Measurements from ENCODE around the gene RIN1. TPM values are rescaled to one million over a fixed set of nuclear protein-coding genes. Genes with fewer than 3 reads are reported as not detected.
"Not testable (repeated sequence)": the region's sequence is repeated elsewhere in the genome, so short reads cannot be mapped to it uniquely, and the experiment has no call there.

RIN1 gene
- total RNA-seq, 1 experiment from 2014 or later = 58.0 TPM

DNA sequence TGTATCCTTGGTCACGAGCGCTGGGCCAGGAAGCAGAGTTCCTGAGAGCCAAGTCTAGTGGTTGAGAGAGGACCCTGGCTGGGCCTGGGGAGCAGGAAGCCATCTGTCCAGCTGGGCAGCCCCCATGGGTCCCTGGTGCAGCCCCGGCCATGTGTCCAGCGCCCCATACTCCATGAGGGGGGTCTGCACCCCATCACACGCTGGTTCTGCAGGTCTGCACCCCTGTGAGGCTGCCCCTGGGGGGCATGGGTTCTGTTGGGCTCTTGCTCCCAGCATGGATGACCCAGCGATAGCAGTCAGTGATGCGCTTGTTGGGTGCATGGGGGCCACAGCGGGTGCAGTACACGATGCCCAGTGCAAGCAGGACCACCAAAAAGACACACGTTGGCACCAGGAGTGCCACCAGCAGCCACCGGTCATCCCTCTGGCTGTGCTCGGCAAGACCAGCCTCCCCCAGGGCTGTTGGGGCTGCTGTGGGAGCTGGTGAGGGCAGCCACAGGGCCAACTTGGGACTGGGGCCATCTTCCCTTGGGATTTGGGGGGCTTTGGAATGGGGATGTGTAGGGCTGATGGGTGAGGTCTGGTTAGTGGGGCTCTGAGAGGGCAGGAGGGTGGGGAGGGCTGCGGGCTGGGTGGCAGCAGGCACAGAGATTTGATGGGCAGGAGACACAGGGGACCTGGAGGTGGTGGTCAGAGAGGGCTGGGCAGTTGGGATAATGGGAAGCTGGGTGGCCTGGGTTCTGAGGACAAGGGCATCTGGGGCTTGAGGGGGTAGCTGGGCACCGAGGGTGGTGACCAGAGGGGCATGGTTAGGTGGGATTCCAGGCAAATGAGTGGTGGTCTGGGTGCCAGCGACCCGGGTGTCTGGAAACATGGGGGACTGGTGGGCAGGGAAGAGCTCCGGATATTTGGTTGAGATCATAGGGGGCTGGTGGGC, 21.4 kb downstream of the RIN1 start:
- Histone ChIP-seq H3K36me3 (peaks cover 54% of the 10 kb centered on the region), H3K4me3 (peak overlapping the region; percentile 73), H3K4me1 (replicated peaks) (peaks cover 73% of the 10 kb centered on the region), H3K9me3 (replicated peaks) (peaks cover 6% of the 10 kb centered on the region; the same call in 1 of the 2 replicates), H3K27me3 (replicated peaks) (no peaks in the 10 kb centered on the region), H3K27ac (peak overlapping the region; percentile 94)
- DNase-seq (ENCODE audit: low read depth in 1 of 2, low spot score in 2 of 2) = peak; percentile 50 to 62

- Histone ChIP-seq H3K4me3 (peak overlapping the region; percentile 73), H3K36me3 (peaks cover 54% of the 10 kb centered on the region), H3K27me3 (replicated peaks) (no peaks in the 10 kb centered on the region), H3K4me1 (replicated peaks) (peaks cover 70% of the 10 kb centered on the region), H3K27ac (peak overlapping the region; percentile 75), H3K9me3 (replicated peaks) (peaks cover 6% of the 10 kb centered on the region; the same call in 1 of the 2 replicates)
- DNase-seq (ENCODE audit: low read depth in 1 of 2, low spot score in 2 of 2) = no peak
These were observed 22.1 kb downstream of the RIN1 start for GRCh38 chr11:66314186-66314501.

GRCh38 chr11:66313321-66314185, 22.7 kb downstream of the RIN1 start:
- peak in 1 of 2 experiments; percentile 94 for DNase-seq (ENCODE audit: low read depth in 1 of 2, low spot score in 2 of 2)
- Histone ChIP-seq H3K27me3 (replicated peaks) (no peaks in the 10 kb centered on the region), H3K4me3 (peak overlapping the region; percentile 73), H3K9me3 (replicated peaks) (peaks cover 6% of the 10 kb centered on the region; the same call in 1 of the 2 replicates), H3K36me3 (peaks cover 54% of the 10 kb centered on the region), H3K27ac (peak overlapping the region; percentile 75), H3K4me1 (replicated peaks) (peaks cover 64% of the 10 kb centered on the region)

DNA sequence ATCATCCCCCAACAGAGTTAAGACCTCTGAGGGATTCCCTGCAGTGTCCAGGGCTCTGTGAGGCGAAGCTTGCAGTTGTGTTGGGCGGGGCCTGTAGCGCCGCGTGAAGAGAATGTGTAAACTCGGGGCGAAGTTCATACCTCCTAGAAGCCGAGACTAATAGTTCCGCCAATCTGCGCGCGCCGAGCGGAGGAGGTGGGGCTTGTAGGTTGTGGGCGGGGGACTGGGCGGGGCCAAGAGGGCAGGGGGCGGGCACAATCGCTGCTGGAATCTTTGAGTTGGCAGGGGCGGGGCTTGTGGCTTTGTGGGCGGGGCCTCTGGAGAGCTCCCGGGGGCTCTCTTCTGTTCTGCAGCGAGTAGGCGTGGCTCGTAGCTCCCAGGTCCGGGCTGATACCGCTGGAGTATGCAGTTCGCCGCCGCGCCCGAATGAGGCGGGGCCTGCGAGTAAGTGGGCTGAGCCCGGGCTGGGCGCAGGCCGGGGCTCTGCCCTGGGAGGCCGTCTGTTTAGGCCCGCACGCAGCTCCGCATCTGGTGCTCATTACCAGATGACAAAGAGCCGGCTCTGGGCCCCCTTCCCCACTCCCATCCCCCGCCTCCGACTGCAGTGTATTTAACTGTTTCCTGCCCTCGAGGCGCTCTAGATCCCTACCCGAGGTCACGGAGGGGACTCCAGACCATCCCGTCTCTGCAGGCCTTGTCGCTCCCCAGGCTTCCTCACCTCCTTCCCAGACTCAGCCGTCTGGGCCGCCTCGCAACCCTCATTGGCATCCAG, 23.5 kb downstream of the RIN1 start:
- H3K9me3 ChIP-seq (replicated peaks) = peaks cover 6% of the 10 kb centered on the region; the same call in 1 of the 2 replicates
- H3K36me3 ChIP-seq = peaks cover 54% of the 10 kb centered on the region
- H3K4me3 ChIP-seq = peak overlapping the region; percentile 73
- DNase-seq (ENCODE audit: low read depth in 1 of 2, low spot score in 2 of 2) = peak; percentile 100
- H3K4me1 ChIP-seq (replicated peaks) = peaks cover 56% of the 10 kb centered on the region
- H3K27me3 ChIP-seq (replicated peaks) = no peaks in the 10 kb centered on the region
- peak overlapping the region; percentile 75 for H3K27ac ChIP-seq

- Histone ChIP-seq H3K27ac (peak overlapping the region; percentile 8), H3K4me1 (replicated peaks) (peaks cover 49% of the 10 kb centered on the region), H3K36me3 (peaks cover 54% of the 10 kb centered on the region), H3K27me3 (replicated peaks) (no peaks in the 10 kb centered on the region), H3K4me3 (peak overlapping the region; percentile 24), H3K9me3 (replicated peaks) (peaks cover 6% of the 10 kb centered on the region; the same call in 1 of the 2 replicates)
- DNase-seq (ENCODE audit: low read depth in 1 of 2, low spot score in 2 of 2) = peak in 1 of 2 experiments; percentile 98
These were observed 24.2 kb downstream of the RIN1 start for GRCh38 chr11:66311965-66312548.

- Histone ChIP-seq H3K4me3 (peak overlapping the region; percentile 24), H3K4me1 (replicated peaks) (peaks cover 45% of the 10 kb centered on the region), H3K27me3 (replicated peaks) (no peaks in the 10 kb centered on the region), H3K9me3 (replicated peaks) (peaks cover 4% of the 10 kb centered on the region; the same call in 1 of the 2 replicates), H3K27ac (no peak overlapping the region; the same call in 1 of the 2 replicates), H3K36me3 (peaks cover 51% of the 10 kb centered on the region)
- DNase-seq (ENCODE audit: low read depth in 1 of 2, low spot score in 2 of 2) = no peak
These were observed 24.7 kb downstream of the RIN1 start for GRCh38 chr11:66311470-66311964.

DNA sequence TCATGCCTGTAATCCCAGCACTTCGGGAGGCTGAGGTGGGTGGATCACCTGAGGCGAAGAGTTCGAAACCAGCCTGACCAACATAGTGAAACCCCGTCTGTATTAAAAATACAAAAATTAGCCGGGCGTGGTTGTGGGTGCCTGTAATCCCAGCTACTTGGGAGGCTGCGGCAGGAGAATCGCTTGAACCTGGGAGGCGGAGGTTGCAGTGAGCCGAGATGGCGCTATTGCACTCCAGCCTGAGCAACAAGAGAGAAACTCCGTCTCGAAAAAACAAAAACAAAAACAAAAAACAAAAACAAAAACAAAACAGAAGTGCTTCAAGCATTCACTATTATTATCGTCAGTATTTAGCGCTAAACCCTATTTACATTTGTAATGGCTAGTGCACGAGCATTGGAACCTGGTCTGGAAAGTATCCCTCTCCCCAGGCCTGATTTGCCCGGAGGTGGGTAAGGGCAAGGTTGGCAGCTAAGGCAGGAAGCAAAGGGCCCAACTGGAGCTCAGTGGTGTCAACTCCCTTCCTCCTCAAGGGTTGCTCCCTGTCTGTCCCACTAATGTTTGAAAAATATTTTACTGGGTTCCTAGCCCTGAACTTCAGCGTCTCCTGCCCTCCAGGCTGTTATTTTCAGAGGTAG, 25.3 kb downstream of the RIN1 start:
- H3K9me3 ChIP-seq (replicated peaks); H3K4me3 ChIP-seq; DNase-seq (ENCODE audit: low read depth in 1 of 2, low spot score in 2 of 2); H3K27me3 ChIP-seq (replicated peaks); H3K27ac ChIP-seq: not testable (repeated sequence)
- H3K36me3 ChIP-seq = peaks cover 45% of the 10 kb centered on the region
- peaks cover 39% of the 10 kb centered on the region for H3K4me1 ChIP-seq (replicated peaks)

DNA sequence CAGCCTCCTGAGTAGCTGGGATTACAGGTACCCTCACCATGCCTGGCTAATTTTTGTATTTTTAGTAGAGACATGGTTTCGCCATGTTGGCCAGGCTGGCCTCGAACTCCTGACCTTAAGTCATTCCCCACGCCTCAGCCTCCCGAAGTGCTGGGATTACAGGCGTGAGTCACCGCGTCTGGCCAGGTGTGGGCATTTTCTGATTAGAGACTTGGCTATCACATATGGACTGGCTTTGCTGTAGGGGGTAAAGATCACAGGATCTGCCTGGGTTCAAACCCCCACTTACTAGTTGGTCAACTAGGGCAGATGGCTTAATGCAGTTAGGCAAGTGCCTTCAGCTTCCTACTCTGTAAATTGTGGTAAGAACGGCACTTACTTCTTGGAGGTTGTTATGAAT, 25.9 kb downstream of the RIN1 start:
- Histone ChIP-seq H3K9me3 (replicated peaks) (no peaks in the 10 kb centered on the region), H3K4me3 (no peak overlapping the region), H3K4me1 (replicated peaks) (peaks cover 33% of the 10 kb centered on the region), H3K27me3 (replicated peaks) (no peaks in the 10 kb centered on the region), H3K27ac (no peak overlapping the region), H3K36me3 (peaks cover 39% of the 10 kb centered on the region)
- DNase-seq (ENCODE audit: low read depth in 1 of 2, low spot score in 2 of 2) = no peak

DNA sequence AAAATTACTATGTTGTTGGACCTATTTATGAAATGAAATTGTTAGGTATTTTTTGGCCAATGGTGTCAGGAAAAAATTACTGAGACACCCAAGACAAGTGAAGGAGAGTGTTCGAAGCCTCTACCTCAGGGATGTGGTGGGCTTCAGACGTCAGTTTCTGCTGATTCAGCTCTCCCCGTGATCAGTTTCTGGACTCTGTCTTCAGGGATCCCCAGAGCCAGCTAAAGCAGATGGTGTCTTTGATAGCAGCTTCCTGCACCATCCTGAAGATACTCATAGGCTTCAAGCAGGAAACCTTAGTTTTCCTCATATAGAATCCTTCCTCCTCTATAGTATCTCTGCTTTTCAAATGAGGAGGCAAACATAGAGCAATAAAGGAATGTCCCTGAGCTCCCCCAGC, 26.8 kb downstream of the RIN1 start:
- H3K4me1 ChIP-seq (replicated peaks) = peaks cover 24% of the 10 kb centered on the region
- H3K27me3 ChIP-seq (replicated peaks) = no peaks in the 10 kb centered on the region
- H3K9me3 ChIP-seq (replicated peaks) = no peaks in the 10 kb centered on the region
- H3K36me3 ChIP-seq = peaks cover 30% of the 10 kb centered on the region
- no peak overlapping the region for H3K27ac ChIP-seq
- DNase-seq (ENCODE audit: low read depth in 1 of 2, low spot score in 2 of 2) = no peak
- H3K4me3 ChIP-seq = no peak overlapping the region

DNA sequence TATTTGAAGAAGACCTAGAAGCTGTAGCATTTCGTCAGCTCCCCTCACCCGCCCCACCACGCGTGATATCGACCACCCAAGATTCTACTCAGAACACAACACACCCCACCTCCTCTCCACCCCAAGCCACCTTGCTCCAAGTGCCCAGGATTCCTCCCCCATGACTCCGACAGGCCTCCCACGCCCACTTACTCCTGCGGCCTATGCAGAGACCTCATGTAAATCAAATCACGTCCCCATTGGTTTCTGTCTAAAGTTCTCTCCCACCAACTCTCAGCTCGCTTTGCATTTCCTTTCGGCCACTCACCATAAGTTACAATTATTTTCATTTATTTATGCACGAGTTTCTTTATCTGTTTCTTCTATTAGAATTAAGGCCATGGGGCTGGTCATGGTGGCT, 33.6 kb downstream of the RIN1 start:
- H3K4me3 ChIP-seq = no peak overlapping the region
- no peaks in the 10 kb centered on the region for H3K9me3 ChIP-seq (replicated peaks)
- no peaks in the 10 kb centered on the region for H3K27me3 ChIP-seq (replicated peaks)
- DNase-seq (ENCODE audit: low read depth in 1 of 2, low spot score in 2 of 2) = no peak
- H3K36me3 ChIP-seq = no peaks in the 10 kb centered on the region
- H3K27ac ChIP-seq = no peak overlapping the region
- H3K4me1 ChIP-seq (replicated peaks) = no peaks in the 10 kb centered on the region

GRCh38 chr11:66299186-66299585, 37.0 kb downstream of the RIN1 start:
- Histone ChIP-seq H3K27ac (no peak overlapping the region), H3K27me3 (replicated peaks) (peaks cover 7% of the 10 kb centered on the region), H3K4me3 (no peak overlapping the region), H3K4me1 (replicated peaks) (no peaks in the 10 kb centered on the region), H3K9me3 (replicated peaks) (no peaks in the 10 kb centered on the region), H3K36me3 (no peaks in the 10 kb centered on the region)
- no peak for DNase-seq (ENCODE audit: low read depth in 1 of 2, low spot score in 2 of 2)

DNA sequence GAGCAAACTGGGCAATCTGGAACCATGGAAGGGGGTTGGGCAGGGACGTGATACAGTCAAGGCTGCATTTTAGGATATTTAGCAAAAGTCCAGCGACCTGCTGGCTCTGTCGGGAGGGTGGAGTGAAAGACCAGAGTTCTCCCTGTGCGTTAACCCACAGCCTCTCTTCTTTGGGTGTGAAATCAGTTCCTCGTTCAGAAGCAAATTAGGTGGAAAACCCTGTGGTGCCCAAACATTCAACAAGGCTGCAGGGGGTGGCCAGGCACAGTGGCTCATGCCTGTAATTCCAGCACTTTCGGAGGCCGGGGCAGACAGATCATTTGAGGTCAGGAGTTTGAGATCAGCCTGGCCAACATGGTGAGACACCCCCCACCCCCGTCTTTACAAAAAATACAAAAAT, 38.6 kb downstream of the RIN1 start:
- no peaks in the 10 kb centered on the region for H3K9me3 ChIP-seq (replicated peaks)
- peaks cover 22% of the 10 kb centered on the region for H3K27me3 ChIP-seq (replicated peaks)
- H3K27ac ChIP-seq = no peak overlapping the region
- H3K4me3 ChIP-seq = no peak overlapping the region
- no peaks in the 10 kb centered on the region for H3K4me1 ChIP-seq (replicated peaks)
- no peak for DNase-seq (ENCODE audit: low read depth in 1 of 2, low spot score in 2 of 2)
- no peaks in the 10 kb centered on the region for H3K36me3 ChIP-seq

Measured in SJSA1 (cell line).